Eye (tissue), 1 donor: ENCODE results near the gene RRP36.

Experiments used
- DNase-seq: peaks from one replicate; pipeline ENCODE4 v3.0.0-alpha.2; 2015

The RRP36 gene

GRCh38 chr6:43009124-43009523 lies 12.3 kb upstream of the RRP36 start:
- DNase-seq = peak; percentile 39

- no peak for DNase-seq
These were observed 10.2 kb upstream of the RRP36 start for GRCh38 chr6:43011207-43011606.

GRCh38 chr6:43012364-43012763 lies 9.1 kb upstream of the RRP36 start:
- no peak for DNase-seq

- DNase-seq = no peak
These were observed 8.2 kb upstream of the RRP36 start for GRCh38 chr6:43013097-43013842.

- peak; percentile 100 for DNase-seq
These were observed 7.5 kb upstream of the RRP36 start, which contains the start of the genes KLHDC3 and MEA1 for GRCh38 chr6:43013843-43014433. TSS of gene KLHDC3 (plus strand) at chr6:43014249. CDS start at chr6:43017193, 2,944 bp downstream. TSS of gene MEA1 (minus strand) at chr6:43013946. CDS start at chr6:43013813, 133 bp downstream.

GRCh38 chr6:43014434-43014909 lies 7.0 kb upstream of the RRP36 start:
- DNase-seq = no peak

- no peak for DNase-seq
These were observed 5.1 kb upstream of the RRP36 start for GRCh38 chr6:43016176-43016942.

- DNase-seq = no peak
These were observed 4.5 kb upstream of the RRP36 start for GRCh38 chr6:43016943-43017334.

- DNase-seq = no peak
These were observed 2.3 kb upstream of the RRP36 start for GRCh38 chr6:43019152-43019551.

GRCh38 chr6:43020052-43020705 lies 1.2 kb upstream of the RRP36 start:
- DNase-seq = no peak

- DNase-seq = no peak
These were observed 576 bp upstream of the RRP36 start for GRCh38 chr6:43020847-43021246.

- DNase-seq = no peak
These were observed 3.0 kb downstream of the RRP36 start for GRCh38 chr6:43024436-43024835.

GRCh38 chr6:43026365-43026764 lies 4.9 kb downstream of the RRP36 start:
- DNase-seq = no peak

- DNase-seq = no peak
These were observed 7.7 kb downstream of the RRP36 start for GRCh38 chr6:43029120-43029519.

- DNase-seq = no peak
These were observed 10.9 kb downstream of the RRP36 start for GRCh38 chr6:43032326-43032725.

- DNase-seq = no peak
These were observed 12.2 kb downstream of the RRP36 start for GRCh38 chr6:43033496-43034189.

GRCh38 chr6:43034190-43034525 lies 12.7 kb downstream of the RRP36 start:
- no peak for DNase-seq

GRCh38 chr6:43035495-43036194 lies 14.2 kb downstream of the RRP36 start:
- no peak for DNase-seq

- no peak for DNase-seq
These were observed 15.3 kb downstream of the RRP36 start for GRCh38 chr6:43036712-43037111.

GRCh38 chr6:43037197-43037596 lies 15.8 kb downstream of the RRP36 start:
- no peak for DNase-seq

GRCh38 chr6:43037706-43038105 lies 16.3 kb downstream of the RRP36 start:
- no peak for DNase-seq

GRCh38 chr6:43038727-43039126 lies 17.3 kb downstream of the RRP36 start:
- DNase-seq = no peak
